Activated T-helper 2 cell treated with anti-CD3 and anti-CD28 coated beads, Interferon-gamma antibody, Interleukin-2, Interleukin-4, amounts not matched to agents 10 μg/mL and 5 μg/mL and 100 μg/mL, durations not matched to agents 14 hours and 24 hours and 36 hours (primary cell): ENCODE results near the gene CEACAM16. TPM values are rescaled to one million over a fixed set of nuclear protein-coding genes. Genes with fewer than 3 reads are reported as not detected.

Experiments used
- DNase-seq: peaks from one replicate; pipeline ENCODE4 v3.0.0; 2021; ENCODE audit warnings: low spot score
- H3K27ac Mint-ChIP-seq: one replicate; pipeline ENCODE4 v1.8.0; 2021; ENCODE audit warnings: mixed read lengths
- H3K27me3 Mint-ChIP-seq: one replicate; pipeline ENCODE4 v1.8.0; 2021; ENCODE audit warnings: low read depth, mixed read lengths
- H3K36me3 Mint-ChIP-seq: one replicate; pipeline ENCODE4 v1.8.0; 2021; ENCODE audit warnings: low read depth, mixed read lengths
- H3K4me1 Mint-ChIP-seq: one replicate; pipeline ENCODE4 v1.8.0; 2021; ENCODE audit warnings: low read depth, mixed read lengths
- H3K4me3 Mint-ChIP-seq: one replicate; pipeline ENCODE4 v1.8.0; 2021; ENCODE audit warnings: low read depth, mild to moderate bottlenecking, moderate library complexity, mixed read lengths
- H3K9me3 Mint-ChIP-seq: one replicate; pipeline ENCODE4 v1.8.0; 2021; ENCODE audit warnings: mixed read lengths
- intact Hi-C: fragments of 100-400 bp; cut with micrococcal nuclease; formaldehyde crosslinking; loops from one replicate; pipeline ENCODE4 v1.15.1; 2023
- total RNA-seq: library from RNA; stranded (reverse); gene quantifications from 2 replicates; pipeline ENCODE4 v1.2.3, GENCODE V29; 2022

The CEACAM16 gene
- not detected in 2 replicates for total RNA-seq

GRCh38 chr19:44698492-44699201 lies at the start of gene CEACAM16:
CEACAM16 (plus strand) TSS chr19:44699151; CDS start chr19:44701457, 2,306 bp downstream.
- Mint-ChIP-seq H3K27me3 (peaks cover 5% of the 10 kb centered on the region), H3K4me3 (no peak within 1 kb of the TSS), H3K36me3 (no peaks in the 10 kb centered on the region), H3K9me3 (no peaks in the 10 kb centered on the region), H3K4me1 (peaks cover 5% of the 10 kb centered on the region), H3K27ac (no peak within 1 kb of the TSS)
- intact Hi-C loops: loop anchor here (10.0 kb wide), 1 partner anchor 146 kb away; the partner anchor contains the start of gene NECTIN2
- no peak for DNase-seq

GRCh38 chr19:44649578-44650145 lies 49.3 kb upstream of the CEACAM16 start:
- Mint-ChIP-seq H3K27me3 (no peaks in the 10 kb centered on the region), H3K36me3 (peaks cover 28% of the 10 kb centered on the region), H3K4me3 (no peak overlapping the region), H3K4me1 (peaks cover 4% of the 10 kb centered on the region), H3K27ac (no peak overlapping the region), H3K9me3 (no peaks in the 10 kb centered on the region)
- intact Hi-C loops: no loop called here
- DNase-seq: no peak

GRCh38 chr19:44653343-44653742 lies 45.6 kb upstream of the CEACAM16 start:
- DNase-seq: no peak
- Mint-ChIP-seq H3K9me3 (no peaks in the 10 kb centered on the region), H3K36me3 (peaks cover 34% of the 10 kb centered on the region), H3K4me3 (no peak overlapping the region), H3K27me3 (no peaks in the 10 kb centered on the region), H3K27ac (no peak overlapping the region), H3K4me1 (peaks cover 8% of the 10 kb centered on the region)
- intact Hi-C loops: no loop called here

- no peak overlapping the region for H3K4me3 Mint-ChIP-seq
- no peak overlapping the region for H3K27ac Mint-ChIP-seq
- peaks cover 8% of the 10 kb centered on the region for H3K4me1 Mint-ChIP-seq
- DNase-seq: peak; percentile 60
- H3K36me3 Mint-ChIP-seq: peaks cover 38% of the 10 kb centered on the region
- no peaks in the 10 kb centered on the region for H3K9me3 Mint-ChIP-seq
- intact Hi-C loops: loop anchor here (1.0 kb wide), 1 partner anchor 116 kb away; no protein-coding TSS in a partner anchor
- H3K27me3 Mint-ChIP-seq: no peaks in the 10 kb centered on the region
These were observed 44.8 kb upstream of the CEACAM16 start for GRCh38 chr19:44653977-44654774.

GRCh38 chr19:44657211-44657921 lies 41.6 kb upstream of the CEACAM16 start:
- Mint-ChIP-seq H3K36me3 (peaks cover 27% of the 10 kb centered on the region), H3K9me3 (no peaks in the 10 kb centered on the region), H3K4me1 (peaks cover 8% of the 10 kb centered on the region), H3K27me3 (no peaks in the 10 kb centered on the region), H3K27ac (no peak overlapping the region), H3K4me3 (no peak overlapping the region)
- intact Hi-C loops: loop anchor here (1.0 kb wide), 1 partner anchor 86 kb away; no protein-coding TSS in a partner anchor
- DNase-seq: peak; percentile 44

- intact Hi-C loops: no loop called here
These were observed 40.8 kb upstream of the CEACAM16 start for GRCh38 chr19:44658069-44658733.

GRCh38 chr19:44660081-44660480 lies 38.9 kb upstream of the CEACAM16 start:
- peaks cover 3% of the 10 kb centered on the region for H3K4me1 Mint-ChIP-seq
- no peak for DNase-seq
- H3K27me3 Mint-ChIP-seq: no peaks in the 10 kb centered on the region
- H3K36me3 Mint-ChIP-seq: peaks cover 15% of the 10 kb centered on the region
- no peaks in the 10 kb centered on the region for H3K9me3 Mint-ChIP-seq
- no peak overlapping the region for H3K4me3 Mint-ChIP-seq
- H3K27ac Mint-ChIP-seq: no peak overlapping the region
- intact Hi-C loops: no loop called here

More at GRCh38 chr19:44658069-44658733, 40.8 kb upstream of the CEACAM16 start:
- no peaks in the 10 kb centered on the region for H3K9me3 Mint-ChIP-seq
- no peak for DNase-seq
- H3K27ac Mint-ChIP-seq: no peak overlapping the region
- H3K4me1 Mint-ChIP-seq: peaks cover 8% of the 10 kb centered on the region
- peaks cover 22% of the 10 kb centered on the region for H3K36me3 Mint-ChIP-seq
- no peak overlapping the region for H3K4me3 Mint-ChIP-seq
- H3K27me3 Mint-ChIP-seq: no peaks in the 10 kb centered on the region

GRCh38 chr19:44661205-44661604 lies 37.7 kb upstream of the CEACAM16 start:
- Mint-ChIP-seq H3K4me1 (peaks cover 3% of the 10 kb centered on the region), H3K9me3 (no peaks in the 10 kb centered on the region), H3K4me3 (no peak overlapping the region), H3K27me3 (no peaks in the 10 kb centered on the region), H3K36me3 (peaks cover 12% of the 10 kb centered on the region), H3K27ac (no peak overlapping the region)
- no peak for DNase-seq
- intact Hi-C loops: no loop called here

GRCh38 chr19:44661904-44662303 lies 37.0 kb upstream of the CEACAM16 start:
- no peak overlapping the region for H3K27ac Mint-ChIP-seq
- intact Hi-C loops: no loop called here
- peaks cover 9% of the 10 kb centered on the region for H3K36me3 Mint-ChIP-seq
- H3K4me3 Mint-ChIP-seq: no peak overlapping the region
- H3K4me1 Mint-ChIP-seq: peaks cover 2% of the 10 kb centered on the region
- H3K27me3 Mint-ChIP-seq: no peaks in the 10 kb centered on the region
- DNase-seq: no peak
- H3K9me3 Mint-ChIP-seq: no peaks in the 10 kb centered on the region

GRCh38 chr19:44662691-44663385 lies 36.1 kb upstream of the CEACAM16 start:
- Mint-ChIP-seq H3K27me3 (no peaks in the 10 kb centered on the region), H3K9me3 (no peaks in the 10 kb centered on the region), H3K4me3 (no peak overlapping the region), H3K27ac (no peak overlapping the region), H3K4me1 (no peaks in the 10 kb centered on the region), H3K36me3 (peaks cover 6% of the 10 kb centered on the region)
- intact Hi-C loops: no loop called here
- no peak for DNase-seq

GRCh38 chr19:44663996-44664395 lies 35.0 kb upstream of the CEACAM16 start:
- H3K4me3 Mint-ChIP-seq: no peak overlapping the region
- H3K36me3 Mint-ChIP-seq: peaks cover 2% of the 10 kb centered on the region
- no peak overlapping the region for H3K27ac Mint-ChIP-seq
- intact Hi-C loops: no loop called here
- no peaks in the 10 kb centered on the region for H3K4me1 Mint-ChIP-seq
- no peak for DNase-seq
- no peaks in the 10 kb centered on the region for H3K9me3 Mint-ChIP-seq
- no peaks in the 10 kb centered on the region for H3K27me3 Mint-ChIP-seq
